ENCODE data around the gene BTG4. TPM values are rescaled to one million over a fixed set of nuclear protein-coding genes. Genes with fewer than 3 reads are reported as not detected.

The BTG4 gene
- total and polyA plus RNA-seq, 2 donors (not counting 1 experiment from before 2014, with no cell fraction given) = not detected

GRCh38 chr11:111449696-111450479, 62.3 kb downstream of the BTG4 start:
- no peaks in the 10 kb centered on the region for H3K79me2 ChIP-seq (ENCODE audit: control insufficient read depth, insufficient read depth, low read length)
- no peak overlapping the region for H3K4me3 ChIP-seq (ENCODE audit: control extremely low read depth in 1 of 5, extremely low read depth in 1 of 5, insufficient read depth in 1 of 5, low read depth in 2 of 5, low read length in 4 of 5)
- peaks cover 31 to 35% of the 10 kb centered on the region in 2 donors for H3K4me1 ChIP-seq (ENCODE audit: control insufficient read depth in 2 of 2, insufficient read depth in 2 of 2, low read length in 2 of 2)
- ChIA-PET CTCF (interaction anchor here (0.7 to 2.9 kb wide), 5 partner anchors 21 to 1249 kb away, joined by 3 to 24 read pairs (median 3); no protein-coding TSS in a partner anchor), POLR2A (interaction anchor here (0.9 kb wide), 1 partner anchor 70 kb away, joined by 3 read pairs; the partner anchor contains the start of gene POU2AF1)
- H4K20me1 ChIP-seq (ENCODE audit: control insufficient read depth, insufficient read depth, low read length, poor library complexity, severe bottlenecking) = no peaks in the 10 kb centered on the region
- H3K27ac ChIP-seq (ENCODE audit: low read length in 2 of 2) = no peak overlapping the region
- H2AFZ ChIP-seq (ENCODE audit: insufficient read depth, low read depth, low read length, poor library complexity, severe bottlenecking) = peak overlapping the region; percentile 6
- ATAC-seq (ENCODE audit: low read depth) (no peak), DNase-seq (no peak)
- peak overlapping the region; percentile 43 for H3K4me2 ChIP-seq (replicated peaks; ENCODE audit: low read depth, low read length, poor library complexity, severe bottlenecking)
- peak overlapping the region; percentile 6 for H3K4me3 Mint-ChIP-seq
- no peaks in the 10 kb centered on the region for H3K36me3 ChIP-seq (replicated peaks in 1 of 2; ENCODE audit: control extremely low read depth in 1 of 2, control insufficient read depth in 1 of 2, extremely low read depth in 1 of 2, insufficient read depth in 2 of 2, low read length in 1 of 2)
- no peaks in the 10 kb centered on the region for H3K9me3 Mint-ChIP-seq (ENCODE audit: insufficient read depth)
- peaks cover 42% of the 10 kb centered on the region for H3K4me1 Mint-ChIP-seq
- peaks cover 30% of the 10 kb centered on the region for H3K27me3 Mint-ChIP-seq
- 96% methylated on average over 3 of the region's 4 CpGs for WGBS (ENCODE audit: insufficient coverage)
- H3K27ac Mint-ChIP-seq = peak overlapping the region; percentile 24
- no peak overlapping the region for H3K9ac ChIP-seq (ENCODE audit: low read length)
- intact Hi-C loops (cut with micrococcal nuclease) = no loop called here
- H3K27me3 ChIP-seq (replicated peaks in 1 of 4; ENCODE audit: control extremely low read depth in 1 of 4, control insufficient read depth in 3 of 4, insufficient read depth in 4 of 4, low read length in 3 of 4) = peaks cover 0 to 20% (median 3%) of the 10 kb centered on the region in 4 experiments
- TF ChIP-seq EZH2 (IDR thresholded peaks at IDR 0.05; ENCODE audit: borderline replicate concordance, insufficient read depth, low read depth, low read length, poor library complexity, severe bottlenecking) = no peak
- TF ChIP-seq CTCF (IDR thresholded peaks at IDR 0.05) = no peak
- H3K9me3 ChIP-seq (ENCODE audit: control extremely low read depth in 1 of 3, control insufficient read depth in 2 of 3, insufficient read depth in 1 of 3, low read length in 2 of 3) = no peaks in the 10 kb centered on the region

Data from B cell (primary cell).